Mononuclear cell (primary cell): Measurements from ENCODE around the gene SLC4A11. TPM values are rescaled to one million over a fixed set of nuclear protein-coding genes. Genes with fewer than 3 reads are reported as not detected.
A peak's percentile ranks its signal among the peaks of the same experiment; 100 is the strongest.

ENCODE experiments used
- H3K27me3 ChIP-seq: 2 replicates; pipeline ENCODE4 v1.6.0; 2011; ENCODE audit warnings: low read length, control low read depth; ENCODE audit not compliant: insufficient read depth
- H3K4me1 ChIP-seq: 2 replicates; pipeline ENCODE4 v1.5.1; 2011; ENCODE audit warnings: mild to moderate bottlenecking, low read length, control low read depth; ENCODE audit not compliant: insufficient read depth
- H3K4me3 ChIP-seq: 2 replicates; pipeline ENCODE4 v1.5.1; 2011; ENCODE audit warnings: mild to moderate bottlenecking, low read length, moderate library complexity
- H3K9me3 ChIP-seq: 2 replicates; pipeline ENCODE4 v1.5.1; 2011; ENCODE audit warnings: low read depth, mild to moderate bottlenecking, control low read depth, low read length
- total RNA-seq: library from RNA; depleted of rRNA; stranded (reverse); fragments of >200 nt; gene quantifications from one replicate; pipeline ENCODE4 v1.2.3, GENCODE V29; 2012

SLC4A11 gene
- total RNA-seq, 1 donor, result 0.21 TPM

- H3K9me3 ChIP-seq, result no peaks in the 10 kb centered on the region
- H3K4me3 ChIP-seq, result no peak overlapping the region
- H3K4me1 ChIP-seq, result no peaks in the 10 kb centered on the region
- no peaks in the 10 kb centered on the region for H3K27me3 ChIP-seq
Measured at GRCh38 chr20:3255728-3256127, 16.7 kb upstream of the SLC4A11 start.

- H3K4me1 ChIP-seq, result peaks cover 10% of the 10 kb centered on the region
- H3K9me3 ChIP-seq, result no peaks in the 10 kb centered on the region
- peaks cover 35% of the 10 kb centered on the region for H3K27me3 ChIP-seq
- no peak overlapping the region for H3K4me3 ChIP-seq
Measured at GRCh38 chr20:3251806-3252205, 12.8 kb upstream of the SLC4A11 start.

- no peaks in the 10 kb centered on the region for H3K9me3 ChIP-seq
- H3K27me3 ChIP-seq, result peaks cover 38% of the 10 kb centered on the region
- H3K4me1 ChIP-seq, result peaks cover 10% of the 10 kb centered on the region
- no peak overlapping the region for H3K4me3 ChIP-seq
Measured at GRCh38 chr20:3250091-3250504, 11.1 kb upstream of the SLC4A11 start.

GRCh38 chr20:3248993-3249347, 10.0 kb upstream of the SLC4A11 start:
- Histone ChIP-seq H3K9me3 (no peaks in the 10 kb centered on the region), H3K4me1 (peaks cover 10% of the 10 kb centered on the region), H3K4me3 (no peak overlapping the region), H3K27me3 (peaks cover 38% of the 10 kb centered on the region)

GRCh38 chr20:3248167-3248992, 9.4 kb upstream of the SLC4A11 start:
- no peak overlapping the region for H3K4me3 ChIP-seq
- H3K4me1 ChIP-seq, result peaks cover 10% of the 10 kb centered on the region
- no peaks in the 10 kb centered on the region for H3K9me3 ChIP-seq
- peaks cover 38% of the 10 kb centered on the region for H3K27me3 ChIP-seq

- Histone ChIP-seq H3K9me3 (no peaks in the 10 kb centered on the region), H3K27me3 (peaks cover 38% of the 10 kb centered on the region), H3K4me1 (peaks cover 10% of the 10 kb centered on the region), H3K4me3 (no peak overlapping the region)
Measured at GRCh38 chr20:3247638-3248037, 8.6 kb upstream of the SLC4A11 start.

GRCh38 chr20:3246682-3247081, 7.7 kb upstream of the SLC4A11 start:
- no peaks in the 10 kb centered on the region for H3K9me3 ChIP-seq
- no peak overlapping the region for H3K4me3 ChIP-seq
- peaks cover 10% of the 10 kb centered on the region for H3K4me1 ChIP-seq
- peaks cover 38% of the 10 kb centered on the region for H3K27me3 ChIP-seq

GRCh38 chr20:3245711-3246110, 6.7 kb upstream of the SLC4A11 start:
- Histone ChIP-seq H3K27me3 (peaks cover 42% of the 10 kb centered on the region), H3K4me1 (peaks cover 10% of the 10 kb centered on the region), H3K4me3 (no peak overlapping the region), H3K9me3 (no peaks in the 10 kb centered on the region)

- H3K27me3 ChIP-seq, result peaks cover 46% of the 10 kb centered on the region
- H3K9me3 ChIP-seq, result no peaks in the 10 kb centered on the region
- H3K4me1 ChIP-seq, result peaks cover 12% of the 10 kb centered on the region
- no peak overlapping the region for H3K4me3 ChIP-seq
Measured at GRCh38 chr20:3245156-3245555, 6.2 kb upstream of the SLC4A11 start.

GRCh38 chr20:3244613-3245012, 5.6 kb upstream of the SLC4A11 start:
- H3K4me3 ChIP-seq, result no peak overlapping the region
- H3K27me3 ChIP-seq, result peaks cover 46% of the 10 kb centered on the region
- H3K4me1 ChIP-seq, result peaks cover 17% of the 10 kb centered on the region
- no peaks in the 10 kb centered on the region for H3K9me3 ChIP-seq

- Histone ChIP-seq H3K27me3 (peaks cover 41% of the 10 kb centered on the region), H3K4me1 (peaks cover 19% of the 10 kb centered on the region), H3K9me3 (no peaks in the 10 kb centered on the region), H3K4me3 (no peak overlapping the region)
Measured at GRCh38 chr20:3243718-3244358, 4.8 kb upstream of the SLC4A11 start.

GRCh38 chr20:3242172-3242692, 3.2 kb upstream of the SLC4A11 start:
- Histone ChIP-seq H3K9me3 (no peaks in the 10 kb centered on the region), H3K27me3 (peaks cover 39% of the 10 kb centered on the region), H3K4me1 (peaks cover 28% of the 10 kb centered on the region), H3K4me3 (no peak overlapping the region)

- Histone ChIP-seq H3K4me1 (peaks cover 28% of the 10 kb centered on the region), H3K4me3 (no peak overlapping the region), H3K27me3 (peaks cover 42% of the 10 kb centered on the region), H3K9me3 (no peaks in the 10 kb centered on the region)
Measured at GRCh38 chr20:3240776-3241363, 1.9 kb upstream of the SLC4A11 start.

- peaks cover 42% of the 10 kb centered on the region for H3K27me3 ChIP-seq
- no peaks in the 10 kb centered on the region for H3K9me3 ChIP-seq
- H3K4me1 ChIP-seq, result peaks cover 28% of the 10 kb centered on the region
- peak overlapping the region; percentile 45 for H3K4me3 ChIP-seq
Measured at GRCh38 chr20:3239867-3240775, 1.1 kb upstream of the SLC4A11 start.
